HG03342 (cell line): ENCODE measurements around the gene ZGPAT.

ENCODE experiments used
- ATAC-seq: cut with Tn5 transposase; IDR thresholded peaks from one replicate; pipeline ENCODE4 v1.9.1; 2021; ENCODE audit warnings: mild to moderate bottlenecking, moderate library complexity; ENCODE audit not compliant: unreplicated experiment

Gene ZGPAT

GRCh38 chr20:63691711-63692435 is 16.0 kb upstream of the ZGPAT start:
- ATAC-seq: no peak

GRCh38 chr20:63692436-63693082 is 15.3 kb upstream of the ZGPAT start:
- no peak for ATAC-seq

DNA sequence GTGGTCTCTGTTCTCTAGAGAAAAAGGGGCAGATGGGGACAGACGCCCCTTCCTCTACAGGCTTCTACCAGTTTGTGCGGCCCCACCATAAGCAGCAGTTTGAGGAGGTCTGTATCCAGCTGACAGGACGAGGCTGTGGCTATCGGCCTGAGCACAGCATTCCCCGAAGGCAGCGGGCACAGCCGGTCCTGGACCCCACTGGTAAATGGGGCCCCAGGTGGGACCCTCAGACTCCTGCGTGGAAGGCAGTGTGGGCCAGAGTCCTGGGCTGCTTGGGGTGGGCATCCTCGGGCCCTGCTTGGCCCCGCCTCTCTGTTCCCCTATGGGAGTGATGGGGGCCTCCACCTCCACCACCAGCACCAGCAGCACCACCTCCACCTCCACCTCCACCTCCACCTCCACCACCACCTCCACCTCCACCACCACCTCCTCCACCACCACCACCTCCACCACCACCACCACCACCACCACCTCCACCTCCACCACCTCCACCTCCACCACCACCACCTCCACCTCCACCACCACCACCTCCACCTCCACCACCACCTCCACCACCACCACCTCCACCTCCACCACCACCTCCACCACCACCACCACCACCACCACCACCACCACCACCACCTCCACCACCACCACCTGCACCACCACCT is 14.6 kb upstream of the ZGPAT start:
- no peak for ATAC-seq

DNA sequence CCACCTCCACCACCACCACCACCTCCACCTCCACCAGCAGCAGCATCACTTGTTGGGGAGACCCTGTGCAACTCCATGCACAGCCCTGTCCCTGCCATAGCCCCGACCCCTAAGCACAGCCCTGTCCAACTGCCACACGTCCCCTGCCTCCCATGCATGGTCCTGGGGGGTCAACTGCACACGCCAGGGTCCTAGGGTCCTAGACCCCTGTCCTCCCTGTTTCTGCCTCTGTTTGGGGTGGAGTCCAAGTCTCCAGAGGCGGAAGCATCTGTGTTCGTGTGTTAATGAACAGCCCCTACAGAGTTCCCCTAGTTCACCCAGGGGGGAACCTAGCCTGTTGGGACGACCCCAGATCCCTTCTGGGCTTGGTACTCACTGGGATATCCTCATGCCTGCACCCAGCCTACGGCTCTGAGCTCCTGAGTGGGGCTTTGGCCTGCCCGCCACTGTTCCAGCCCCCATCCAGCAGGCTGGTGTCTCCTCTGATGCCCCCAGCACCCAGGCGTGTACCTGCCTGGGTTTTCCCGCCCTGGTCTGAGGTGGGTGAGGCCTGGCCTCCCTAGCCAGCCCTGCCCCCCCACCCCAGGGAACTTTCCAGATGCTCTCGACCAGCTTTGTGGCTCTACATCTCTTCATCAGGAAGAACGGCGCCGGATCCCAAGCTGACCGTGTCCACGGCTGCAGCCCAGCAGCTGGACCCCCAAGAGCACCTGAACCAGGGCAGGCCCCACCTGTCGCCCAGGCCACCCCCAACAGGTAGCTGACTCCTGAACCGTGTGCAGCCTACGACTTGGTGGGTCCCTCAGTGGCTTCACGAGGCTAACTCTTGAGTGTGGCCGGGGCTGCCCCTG is 13.9 kb upstream of the ZGPAT start:
- ATAC-seq: no peak

DNA sequence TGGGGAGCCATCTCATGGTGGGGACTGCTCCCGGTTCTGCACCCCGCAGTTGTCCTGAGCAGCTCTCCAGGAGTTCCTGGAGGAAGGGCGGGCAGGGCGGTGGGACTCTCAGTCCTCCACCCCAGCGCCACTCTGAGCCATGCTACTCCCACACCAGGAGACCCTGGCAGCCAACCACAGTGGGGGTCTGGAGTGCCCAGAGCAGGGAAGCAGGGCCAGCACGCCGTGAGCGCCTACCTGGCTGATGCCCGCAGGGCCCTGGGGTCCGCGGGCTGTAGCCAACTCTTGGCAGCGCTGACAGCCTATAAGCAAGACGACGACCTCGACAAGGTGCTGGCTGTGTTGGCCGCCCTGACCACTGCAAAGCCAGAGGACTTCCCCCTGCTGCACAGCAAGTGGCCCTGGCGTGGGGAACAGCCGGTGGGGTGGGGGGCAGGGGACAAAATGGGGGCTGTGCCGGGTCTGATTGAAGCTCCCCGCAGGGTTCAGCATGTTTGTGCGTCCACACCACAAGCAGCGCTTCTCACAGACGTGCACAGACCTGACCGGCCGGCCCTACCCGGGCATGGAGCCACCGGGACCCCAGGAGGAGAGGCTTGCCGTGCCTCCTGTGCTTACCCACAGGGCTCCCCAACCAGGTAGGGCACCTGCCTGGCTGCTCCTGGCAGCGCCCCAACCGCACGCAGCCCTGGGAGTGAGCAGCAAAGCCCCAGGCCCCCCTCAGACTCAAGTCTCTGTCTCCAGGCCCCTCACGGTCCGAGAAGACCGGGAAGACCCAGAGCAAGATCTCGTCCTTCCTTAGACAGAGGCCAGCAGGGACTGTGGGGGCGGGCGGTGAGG is 13.0 kb upstream of the ZGPAT start:
- no peak for ATAC-seq

GRCh38 chr20:63695424-63696305 is 12.2 kb upstream of the ZGPAT start:
- ATAC-seq: no peak

- ATAC-seq: no peak
Measured at GRCh38 chr20:63696306-63696627, 11.6 kb upstream of the ZGPAT start.

GRCh38 chr20:63696628-63697356 is 11.0 kb upstream of the ZGPAT start, which contains the start of gene TNFRSF6B:
Gene TNFRSF6B, plus strand, starts transcription at chr20:63696652. Its CDS starts 116 bp downstream, at chr20:63696768.
- no peak for ATAC-seq

DNA sequence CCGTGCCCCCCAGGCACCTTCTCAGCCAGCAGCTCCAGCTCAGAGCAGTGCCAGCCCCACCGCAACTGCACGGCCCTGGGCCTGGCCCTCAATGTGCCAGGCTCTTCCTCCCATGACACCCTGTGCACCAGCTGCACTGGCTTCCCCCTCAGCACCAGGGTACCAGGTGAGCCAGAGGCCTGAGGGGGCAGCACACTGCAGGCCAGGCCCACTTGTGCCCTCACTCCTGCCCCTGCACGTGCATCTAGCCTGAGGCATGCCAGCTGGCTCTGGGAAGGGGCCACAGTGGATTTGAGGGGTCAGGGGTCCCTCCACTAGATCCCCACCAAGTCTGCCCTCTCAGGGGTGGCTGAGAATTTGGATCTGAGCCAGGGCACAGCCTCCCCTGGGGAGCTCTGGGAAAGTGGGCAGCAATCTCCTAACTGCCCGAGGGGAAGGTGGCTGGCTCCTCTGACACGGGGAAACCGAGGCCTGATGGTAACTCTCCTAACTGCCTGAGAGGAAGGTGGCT is 10.4 kb upstream of the ZGPAT start:
- no peak for ATAC-seq

DNA sequence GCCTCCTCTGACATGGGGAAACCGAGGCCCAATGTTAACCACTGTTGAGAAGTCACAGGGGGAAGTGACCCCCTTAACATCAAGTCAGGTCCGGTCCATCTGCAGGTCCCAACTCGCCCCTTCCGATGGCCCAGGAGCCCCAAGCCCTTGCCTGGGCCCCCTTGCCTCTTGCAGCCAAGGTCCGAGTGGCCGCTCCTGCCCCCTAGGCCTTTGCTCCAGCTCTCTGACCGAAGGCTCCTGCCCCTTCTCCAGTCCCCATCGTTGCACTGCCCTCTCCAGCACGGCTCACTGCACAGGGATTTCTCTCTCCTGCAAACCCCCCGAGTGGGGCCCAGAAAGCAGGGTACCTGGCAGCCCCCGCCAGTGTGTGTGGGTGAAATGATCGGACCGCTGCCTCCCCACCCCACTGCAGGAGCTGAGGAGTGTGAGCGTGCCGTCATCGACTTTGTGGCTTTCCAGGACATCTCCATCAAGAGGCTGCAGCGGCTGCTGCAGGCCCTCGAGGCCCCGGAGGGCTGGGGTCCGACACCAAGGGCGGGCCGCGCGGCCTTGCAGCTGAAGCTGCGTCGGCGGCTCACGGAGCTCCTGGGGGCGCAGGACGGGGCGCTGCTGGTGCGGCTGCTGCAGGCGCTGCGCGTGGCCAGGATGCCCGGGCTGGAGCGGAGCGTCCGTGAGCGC is 9.8 kb upstream of the ZGPAT start:
- ATAC-seq: no peak

- ATAC-seq: no peak
Measured at GRCh38 chr20:63698739-63699465, 8.9 kb upstream of the ZGPAT start.

DNA sequence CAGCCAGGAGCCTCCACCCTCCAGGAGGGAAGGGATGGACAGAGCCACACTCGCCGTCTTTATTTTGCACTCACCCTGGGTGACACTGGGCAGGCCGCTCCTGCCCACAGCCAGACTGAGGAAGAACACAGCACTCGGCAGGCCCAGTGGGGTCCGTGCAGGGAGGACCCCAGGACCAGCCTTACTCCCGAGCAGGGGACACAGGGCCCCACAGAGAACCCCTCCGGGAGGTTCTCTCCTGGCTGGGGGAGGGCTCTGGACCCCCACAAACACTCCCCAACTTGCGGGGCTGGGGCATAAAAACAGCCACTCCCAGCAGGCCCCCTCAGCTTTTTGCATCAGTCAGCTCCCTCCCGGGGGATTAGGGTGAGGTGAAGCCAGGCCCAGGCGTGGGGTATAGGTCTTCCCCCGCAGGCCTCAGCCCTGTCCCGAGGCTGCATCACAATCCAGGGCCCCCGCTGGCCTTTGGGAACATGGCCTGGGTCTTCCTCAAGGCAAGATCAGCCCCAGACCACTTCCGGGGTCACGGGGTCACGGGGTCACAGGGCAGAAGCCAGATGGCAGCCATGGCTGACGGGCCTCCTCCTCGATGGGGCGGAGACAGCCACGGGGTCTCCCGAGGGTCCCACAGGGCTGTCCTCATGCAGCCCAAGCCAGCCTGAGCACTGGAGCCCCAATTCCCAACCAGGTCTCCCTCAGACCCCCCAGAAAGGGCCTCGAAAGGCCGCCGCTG is 8.2 kb upstream of the ZGPAT start:
- no peak for ATAC-seq

DNA sequence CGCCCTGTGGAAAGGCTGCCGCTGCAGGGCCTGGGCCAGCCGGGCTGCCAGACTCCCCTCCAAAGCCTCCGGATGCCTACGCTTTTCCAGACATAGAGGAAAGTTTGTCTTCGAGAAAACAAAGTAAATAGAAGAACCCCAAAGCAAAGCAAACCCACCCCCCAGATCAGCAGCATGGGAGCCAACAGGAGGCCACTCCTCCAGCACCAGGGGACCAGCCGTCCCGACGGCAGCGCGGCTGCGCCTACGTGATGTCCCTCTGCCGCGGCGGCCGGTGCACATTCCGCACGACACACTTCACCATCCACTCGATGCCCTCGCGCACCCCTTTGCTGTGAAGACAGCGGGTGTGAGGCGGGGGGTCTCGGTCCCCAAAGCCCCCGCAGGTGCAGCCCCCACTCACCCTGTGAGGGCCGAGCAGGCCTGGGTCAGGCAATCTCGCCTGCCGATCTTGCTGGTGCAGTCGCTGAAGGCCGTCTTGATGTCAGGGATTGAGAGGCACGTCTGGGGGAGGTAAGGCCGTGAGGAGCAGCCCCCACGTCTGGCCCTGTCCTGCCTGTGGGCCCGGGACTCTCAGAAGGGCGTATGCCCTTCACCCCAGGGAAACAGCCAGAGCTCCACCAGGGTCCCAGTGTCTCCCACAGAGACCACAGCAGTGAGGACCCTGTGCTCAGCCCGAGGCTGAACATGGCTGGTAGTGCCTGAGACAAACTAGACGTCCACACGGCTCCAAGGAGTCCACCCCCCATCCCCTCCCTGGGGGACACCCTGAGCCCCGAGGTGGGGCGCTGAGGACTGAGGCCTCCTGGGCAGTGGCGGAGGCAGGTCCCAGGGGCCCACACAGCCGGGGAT is 7.4 kb upstream of the ZGPAT start:
- no peak for ATAC-seq

DNA sequence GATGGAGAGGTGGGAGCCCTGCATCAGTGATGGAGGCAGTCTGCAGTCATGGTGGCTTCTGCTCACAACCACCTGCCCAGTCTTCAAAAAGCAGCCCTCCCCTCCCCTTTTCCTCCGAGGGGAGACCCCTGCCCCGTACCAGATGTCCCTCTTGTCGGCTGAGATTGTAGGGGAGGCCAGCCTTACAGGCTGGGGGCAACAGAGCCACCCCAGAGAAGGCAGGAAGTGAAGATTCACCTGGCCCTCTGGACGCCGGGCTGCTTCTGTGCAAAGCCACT is 6.8 kb upstream of the ZGPAT start:
- ATAC-seq: no peak

DNA sequence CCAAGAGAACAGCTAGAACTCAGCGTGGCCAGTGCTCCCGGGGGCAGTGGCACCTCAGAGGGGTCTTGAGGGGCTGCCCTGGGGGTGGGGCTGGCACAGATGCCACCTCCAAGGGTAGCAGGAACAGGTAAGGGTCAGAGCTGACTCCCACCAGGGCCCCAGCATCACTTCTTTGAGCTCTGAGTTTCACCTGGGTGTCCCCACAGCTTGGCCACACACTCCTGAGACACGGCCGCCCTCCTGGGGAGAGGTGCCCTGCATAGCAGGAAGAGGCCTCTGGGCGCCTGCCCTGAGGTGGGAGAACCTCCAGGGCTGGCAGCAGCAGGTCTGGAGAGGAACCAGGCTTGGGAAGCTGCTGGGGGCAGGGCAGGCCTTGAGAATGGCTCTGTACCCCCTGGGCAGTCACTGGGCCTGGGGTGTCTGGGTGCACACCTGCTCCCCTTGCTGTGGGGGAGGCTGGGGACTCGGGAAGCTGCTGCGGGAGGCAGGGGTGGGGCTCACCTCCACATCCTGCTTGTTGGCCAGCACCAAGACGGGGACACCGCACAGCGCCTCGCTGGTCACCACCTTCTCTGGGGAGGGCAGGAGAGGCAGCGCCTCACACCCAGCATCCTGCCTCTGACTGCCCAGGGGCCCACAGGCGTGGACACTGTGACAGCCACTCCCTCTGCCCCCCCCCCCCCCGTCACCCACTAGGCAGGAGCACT is 6.4 kb upstream of the ZGPAT start:
- ATAC-seq: no peak
